Left renal cortex interstitium (tissue), 4 donors: ENCODE data around the gene C12orf60. TPM values are rescaled to one million over a fixed set of nuclear protein-coding genes. Genes with fewer than 3 reads are reported as not detected.

ENCODE experiments used
- DNase-seq, 4 donors: peaks; one replicate each; pipeline ENCODE4 v3.0.0-alpha.2; 2013; ENCODE audit warnings: low read depth in 4 of 4, low spot score in 2 of 4, missing footprints in 1 of 4
- polyA plus RNA-seq, 4 donors: library from polyadenylated mRNA; unstranded; fragments of 120-200 nt; gene quantifications; one replicate each; pipeline ENCODE4 v1.2.1, GENCODE V29; 2013; ENCODE audit not compliant: insufficient read length in 4 of 4

C12orf60 gene
- polyA plus RNA-seq, 4 donors, result 3.9 to 5.4 (median 4.6) TPM

- no peak for DNase-seq
These were observed 29.9 kb downstream of the C12orf60 start for GRCh38 chr12:14833336-14833735.

GRCh38 chr12:14833952-14834351 is 30.5 kb downstream of the C12orf60 start:
- no peak for DNase-seq

GRCh38 chr12:14834509-14834908 is 31.0 kb downstream of the C12orf60 start:
- no peak for DNase-seq

- no peak for DNase-seq
These were observed 33.1 kb downstream of the C12orf60 start for GRCh38 chr12:14836336-14837210.

- no peak for DNase-seq
These were observed 35.8 kb downstream of the C12orf60 start for GRCh38 chr12:14839262-14839661.

- DNase-seq, result no peak
These were observed 37.1 kb downstream of the C12orf60 start for GRCh38 chr12:14840616-14841015.

GRCh38 chr12:14841761-14842160 is 38.3 kb downstream of the C12orf60 start:
- DNase-seq, result no peak

GRCh38 chr12:14842315-14842714 is 38.8 kb downstream of the C12orf60 start:
- no peak for DNase-seq

GRCh38 chr12:14843425-14843887 is 40.0 kb downstream of the C12orf60 start, which contains the start of gene ART4:
ART4 (minus strand) TSS chr12:14843526; CDS start chr12:14843113, 413 bp downstream.
- no peak for DNase-seq

- DNase-seq, result no peak
These were observed 40.9 kb downstream of the C12orf60 start for GRCh38 chr12:14844401-14844800.

GRCh38 chr12:14845350-14845750 is 41.9 kb downstream of the C12orf60 start:
- peak in 2 of 4 donors; percentile 44 to 68 for DNase-seq

- no peak for DNase-seq
These were observed 42.6 kb downstream of the C12orf60 start for GRCh38 chr12:14846042-14846587.

GRCh38 chr12:14846876-14847580 is 43.6 kb downstream of the C12orf60 start:
- no peak for DNase-seq

GRCh38 chr12:14849661-14850060 is 46.2 kb downstream of the C12orf60 start:
- no peak for DNase-seq

GRCh38 chr12:14850929-14851663 is 47.6 kb downstream of the C12orf60 start:
- DNase-seq, result no peak

- DNase-seq, result no peak
These were observed 49.4 kb downstream of the C12orf60 start for GRCh38 chr12:14852880-14853279.

GRCh38 chr12:14853961-14854360 is 50.5 kb downstream of the C12orf60 start:
- no peak for DNase-seq

GRCh38 chr12:14854586-14855183 is 51.2 kb downstream of the C12orf60 start:
- DNase-seq, result no peak

- DNase-seq, result no peak
These were observed 55.0 kb downstream of the C12orf60 start for GRCh38 chr12:14858513-14858912.

- DNase-seq, result no peak
These were observed 57.0 kb downstream of the C12orf60 start for GRCh38 chr12:14860490-14860889.
